GF-D8 (cell line): ENCODE measurements around the gene CD46.

ENCODE experiments used
- DNase-seq: peaks from one replicate; lab custom pipeline; 2025; lab: John Stamatoyannopoulos, UW

The CD46 gene

DNA sequence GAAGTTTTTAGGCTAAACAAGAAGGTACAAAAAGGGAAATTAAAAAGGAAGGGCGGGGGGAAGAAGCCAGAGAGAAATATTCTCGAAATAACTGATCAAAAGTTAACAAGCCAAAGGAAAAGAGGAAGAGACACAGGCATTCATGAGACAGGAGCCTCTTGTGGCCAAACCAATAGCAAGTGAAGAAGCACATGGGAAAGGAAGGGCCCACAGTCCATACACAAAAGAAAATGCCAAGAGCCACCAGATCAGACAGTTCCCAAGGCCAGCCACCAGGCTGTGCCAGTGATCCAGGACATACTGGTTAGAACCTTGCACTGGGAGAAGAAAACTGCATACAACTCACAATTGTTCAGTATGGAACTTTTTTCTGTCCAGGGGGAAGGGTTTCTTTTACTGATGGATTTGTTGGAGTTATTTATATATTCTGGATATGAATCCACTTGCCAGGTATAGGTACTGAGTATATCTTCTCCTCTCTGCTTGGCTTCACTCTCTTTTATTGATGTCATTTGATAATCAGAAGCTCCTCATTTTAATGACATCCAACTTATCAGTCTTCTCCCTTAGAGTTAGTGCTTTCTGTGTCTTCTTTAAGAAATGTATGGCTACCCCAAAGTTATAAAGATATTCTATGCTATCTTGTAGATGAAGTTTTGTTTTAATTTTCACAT, 76.8 kb downstream of the CD46 start:
- DNase-seq, result peak; percentile 97

- DNase-seq, result no peak
These were observed 77.7 kb downstream of the CD46 start for GRCh38 chr1:207829576-207829975.

DNA sequence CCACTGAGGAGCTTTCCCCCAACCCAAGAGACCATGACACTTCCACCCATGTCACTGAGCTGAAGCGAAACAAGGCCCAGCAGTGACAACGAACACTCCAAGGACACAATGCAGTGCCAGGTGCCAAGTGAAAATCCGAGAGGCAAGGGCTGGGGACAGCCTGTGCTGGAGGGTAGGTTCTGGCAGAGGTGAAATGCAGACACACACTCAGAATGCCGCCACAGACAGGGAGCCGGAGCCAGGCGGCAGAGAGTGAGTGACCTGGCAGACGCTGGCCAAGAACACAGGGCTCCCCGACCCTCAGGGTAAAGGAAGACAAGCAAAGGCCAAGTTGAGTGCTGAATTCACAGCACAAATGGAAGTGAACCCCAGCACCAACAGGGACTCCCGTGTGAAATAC, 78.9 kb downstream of the CD46 start:
- no peak for DNase-seq

DNA sequence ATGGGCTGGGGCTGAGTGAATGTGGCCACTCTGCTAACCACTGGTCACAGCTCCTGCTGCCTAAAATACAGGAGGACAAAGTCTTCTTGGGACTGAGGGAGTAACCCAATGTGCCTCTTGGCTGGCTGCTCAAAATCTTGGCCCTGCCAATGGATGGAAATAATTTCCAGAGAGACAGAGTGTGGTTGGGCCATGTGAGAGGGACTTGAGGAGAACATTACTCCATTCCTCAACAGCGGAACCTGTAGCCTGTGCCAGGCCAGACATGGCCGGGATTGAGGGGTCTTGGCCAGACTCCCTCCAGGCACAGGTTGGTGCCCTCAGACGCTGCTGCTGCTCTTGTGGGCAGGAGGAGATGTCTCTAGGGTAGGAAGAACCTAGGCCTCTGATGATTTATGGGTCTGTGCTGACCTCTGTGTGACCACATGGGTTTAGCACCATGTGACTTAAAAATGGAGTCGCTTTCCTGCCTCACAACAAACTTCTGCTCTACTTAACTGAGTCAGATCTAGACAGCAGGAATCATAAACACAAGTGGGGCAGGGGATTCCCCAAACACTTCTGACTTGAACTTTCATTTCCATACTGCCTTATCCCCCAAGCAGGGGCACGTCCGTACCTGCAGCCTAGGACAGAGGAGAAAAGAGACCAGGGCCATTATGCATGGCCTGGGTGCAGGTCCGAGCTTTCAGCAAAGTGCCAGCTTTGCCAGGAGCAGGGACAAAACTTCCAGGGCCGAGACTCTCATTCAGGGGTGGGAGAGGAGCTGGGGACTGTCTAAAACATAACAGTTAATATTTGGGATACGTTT, 79.9 kb downstream of the CD46 start:
- no peak for DNase-seq

GRCh38 chr1:207832796-207833195, 80.9 kb downstream of the CD46 start:
- no peak for DNase-seq

DNA sequence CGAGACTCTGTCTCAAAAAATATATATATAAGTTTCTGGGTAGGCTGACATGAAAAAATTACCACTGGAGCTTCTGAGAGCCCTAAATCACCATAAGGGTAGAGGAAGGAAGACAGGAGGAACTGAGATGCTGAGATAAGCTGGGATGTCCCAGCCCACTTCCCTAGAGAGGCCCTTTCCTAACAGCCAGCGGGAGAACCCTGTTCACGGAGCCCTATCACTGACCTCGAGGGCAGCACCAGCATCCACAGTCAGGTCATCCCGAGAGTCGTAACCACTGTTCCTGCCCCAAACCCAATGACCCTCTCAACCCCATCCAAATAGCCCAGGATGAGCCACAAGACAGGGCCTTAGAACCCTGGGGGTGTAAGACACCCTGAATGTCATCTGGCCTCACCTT, 81.5 kb downstream of the CD46 start:
- DNase-seq, result peak; percentile 59

DNA sequence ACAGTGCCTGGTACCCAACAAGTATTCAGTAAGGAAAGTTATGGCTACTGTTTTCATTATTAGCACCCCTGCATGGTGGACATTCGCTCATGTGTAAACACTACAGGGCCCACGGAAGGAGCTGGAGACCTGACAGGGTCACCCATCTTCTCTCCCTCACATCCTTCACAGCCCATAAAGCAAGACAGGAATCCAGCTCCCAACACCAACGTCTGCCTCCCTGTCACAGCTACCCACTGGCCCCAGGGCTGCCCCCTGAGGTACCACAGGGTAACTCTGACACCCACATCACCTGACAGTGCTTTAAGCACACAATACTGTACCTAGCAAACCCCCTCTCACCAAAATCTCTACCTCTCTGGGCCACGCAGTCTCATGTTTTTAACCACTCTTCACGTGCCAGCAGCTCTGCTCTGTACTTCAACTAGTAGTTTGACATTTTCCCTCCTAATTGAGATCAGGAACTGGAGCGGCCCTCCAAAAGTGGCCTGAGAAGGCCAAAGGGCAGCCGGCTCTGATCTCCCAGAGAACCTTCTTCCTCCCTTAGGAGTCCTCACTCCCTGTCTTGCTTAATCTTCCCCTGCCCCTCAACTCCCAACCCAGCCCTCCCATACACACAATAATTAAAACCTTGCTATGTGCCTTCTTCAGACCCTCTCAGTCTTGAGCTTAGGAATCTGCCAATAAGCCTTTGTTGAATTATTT, 82.3 kb downstream of the CD46 start:
- no peak for DNase-seq

DNA sequence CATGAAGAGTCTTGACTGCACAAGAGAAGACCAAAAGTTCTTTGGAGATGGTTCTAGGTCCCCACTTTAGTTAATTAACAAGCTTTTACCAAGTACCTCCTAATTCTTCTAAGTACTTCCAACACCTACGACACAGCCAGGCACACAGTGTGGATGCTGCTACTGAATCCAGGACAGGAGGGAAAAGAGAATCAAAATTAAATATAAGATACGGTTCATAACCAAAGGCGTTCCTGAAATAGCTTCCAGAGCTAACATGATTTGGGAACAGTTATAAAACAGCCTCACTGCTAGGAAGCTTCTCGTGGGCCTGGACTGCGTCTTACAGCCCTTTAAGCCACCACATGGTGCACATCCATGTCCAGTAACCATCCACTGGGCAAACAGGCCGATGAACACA, 84.1 kb downstream of the CD46 start:
- no peak for DNase-seq

DNA sequence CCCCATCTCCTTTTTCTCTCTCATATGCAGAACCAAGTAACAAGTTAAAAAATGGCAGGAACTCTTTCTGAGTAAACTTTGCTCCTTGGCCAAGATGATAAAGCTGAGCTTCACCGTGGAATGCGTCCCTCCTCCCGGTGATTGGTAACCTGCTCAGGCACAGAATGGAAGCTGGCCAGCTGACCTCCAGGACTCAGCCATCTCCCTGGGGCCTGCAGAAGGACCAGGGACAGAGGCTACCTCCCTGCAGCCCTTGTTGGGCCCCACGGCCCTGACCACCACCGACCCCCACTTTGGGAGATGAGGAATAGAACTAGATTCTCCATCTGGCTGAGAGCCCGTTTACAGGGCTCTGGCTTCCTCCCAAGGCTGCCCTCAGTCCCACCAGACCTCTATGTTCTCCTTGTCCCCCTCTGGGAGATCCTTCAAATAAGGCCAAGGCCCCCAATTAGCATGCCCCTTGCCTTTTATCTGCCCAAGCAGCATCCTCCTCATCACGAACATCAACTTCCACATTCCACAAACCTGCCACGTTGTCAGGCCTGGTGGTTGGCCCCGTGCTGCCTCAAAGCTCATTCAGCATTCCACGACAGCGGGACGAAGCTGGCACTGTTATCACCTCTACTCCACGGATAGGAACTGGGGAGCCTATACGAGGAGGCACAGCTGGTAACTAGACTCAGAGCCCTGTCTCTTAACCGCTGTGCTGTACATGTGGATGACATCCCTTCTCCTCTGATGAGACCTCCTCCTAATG, 84.9 kb downstream of the CD46 start:
- no peak for DNase-seq

- DNase-seq, result no peak
These were observed 85.8 kb downstream of the CD46 start for GRCh38 chr1:207837673-207838072.

DNA sequence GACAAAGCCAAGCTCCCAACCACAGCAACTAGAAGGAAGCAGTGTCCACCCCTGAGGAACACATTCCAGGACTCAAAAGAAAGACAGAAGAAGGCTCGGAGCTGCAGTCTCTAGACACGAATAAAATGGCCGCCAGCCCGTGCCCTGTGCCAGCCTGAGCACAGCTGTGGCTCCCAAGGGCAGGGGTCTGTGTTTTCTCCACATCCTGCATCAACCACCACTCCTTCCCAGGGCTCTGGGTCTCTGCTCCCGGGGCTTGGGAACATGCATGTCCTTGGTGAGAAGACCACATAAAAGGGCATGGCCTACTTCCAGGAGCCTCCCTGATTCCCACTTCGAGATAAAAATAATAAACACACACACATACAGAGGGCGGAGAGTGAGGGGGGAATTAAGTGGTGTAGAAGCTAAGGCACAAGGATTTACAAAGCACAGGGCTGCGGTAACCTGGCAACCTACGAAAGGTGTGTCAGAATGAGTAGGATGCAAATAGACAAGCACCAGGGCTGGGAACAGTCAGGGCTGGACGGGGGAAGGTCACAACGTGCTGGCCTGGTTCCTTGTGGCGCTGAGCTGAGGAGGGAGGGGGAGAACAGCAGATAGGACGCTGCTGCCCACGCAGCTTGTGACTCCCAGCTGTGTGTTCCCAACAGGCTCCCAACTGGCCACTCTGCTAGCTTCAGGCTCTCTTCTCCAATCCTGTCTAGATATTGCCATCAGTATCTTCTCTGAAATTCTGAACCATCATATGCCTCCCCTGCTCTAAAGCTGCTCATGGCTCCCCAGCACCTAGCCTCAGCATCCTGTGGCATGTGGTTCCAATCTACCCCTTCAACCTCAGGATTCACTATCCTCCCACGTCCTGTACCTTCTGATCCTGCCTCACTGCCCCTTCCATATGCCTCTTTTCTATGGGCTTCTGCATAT, 86.6 kb downstream of the CD46 start:
- no peak for DNase-seq

GRCh38 chr1:207839083-207839413, 87.2 kb downstream of the CD46 start:
- no peak for DNase-seq

GRCh38 chr1:207840380-207840779, 88.5 kb downstream of the CD46 start:
- DNase-seq, result no peak

DNA sequence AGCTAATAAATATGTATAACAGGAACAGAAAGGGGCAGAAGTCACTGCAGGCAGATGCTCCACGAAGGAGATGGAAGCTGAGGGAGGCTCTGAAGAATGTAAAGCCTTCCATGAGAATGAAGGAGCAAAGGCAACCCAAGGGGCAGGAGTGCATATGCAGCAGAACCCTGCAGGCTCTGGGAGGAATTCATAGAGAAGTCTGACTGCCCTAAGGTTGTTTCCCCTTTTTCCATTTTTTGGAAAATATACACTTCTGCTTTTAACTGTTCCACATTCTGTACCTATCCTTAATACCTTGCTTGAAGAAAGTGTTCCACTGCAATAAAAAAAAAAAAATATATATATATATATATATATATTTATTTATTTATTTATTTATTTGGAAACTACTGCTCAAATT, 89.4 kb downstream of the CD46 start:
- DNase-seq, result no peak

- no peak for DNase-seq
These were observed 90.0 kb downstream of the CD46 start for GRCh38 chr1:207841901-207842300.

DNA sequence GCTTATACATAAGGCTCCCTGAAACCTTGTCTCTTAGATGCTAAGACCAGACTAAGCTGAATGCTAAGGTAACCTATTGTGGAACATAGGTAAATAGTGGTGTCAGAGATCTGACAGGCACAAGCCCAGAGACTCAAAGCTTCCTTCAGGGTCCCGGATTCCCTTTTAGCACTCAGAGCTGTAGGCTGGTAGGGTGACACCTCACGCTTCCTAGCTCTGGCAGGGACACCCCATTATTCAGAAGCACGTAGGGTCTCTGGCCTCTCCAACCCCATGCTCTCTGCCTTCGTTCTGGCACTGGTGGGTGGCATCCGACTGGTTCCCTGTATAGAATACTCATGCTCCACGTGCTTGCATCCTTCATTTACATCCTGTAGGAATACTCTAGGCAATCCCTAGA, 90.7 kb downstream of the CD46 start:
- no peak for DNase-seq

DNA sequence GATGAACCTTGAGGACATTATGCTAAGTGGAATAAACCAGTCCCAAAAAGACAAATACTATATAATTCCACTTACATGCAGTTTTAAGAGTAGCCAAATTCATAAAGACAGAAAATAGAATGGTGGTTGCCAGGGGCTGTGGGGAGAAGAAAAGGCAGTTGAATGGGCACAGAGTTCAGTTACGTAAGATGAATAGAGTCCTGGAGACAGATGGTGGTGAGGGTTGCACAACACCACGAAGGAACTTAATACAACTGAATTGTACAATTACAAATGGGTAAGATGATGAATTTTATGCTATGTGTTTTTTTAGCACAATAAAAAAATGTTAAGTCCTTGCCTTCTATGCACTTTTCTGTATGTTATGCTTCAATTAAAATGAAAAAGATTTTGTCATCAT, 92.5 kb downstream of the CD46 start:
- peak; percentile 90 for DNase-seq
